SK-N-MC (cell line): Measurements from ENCODE around the gene MPPE1.
"Not testable (repeated sequence)": the region's sequence is repeated elsewhere in the genome, so short reads cannot be mapped to it uniquely, and the experiment has no call there.

Source experiments
- DNase-seq: peaks from one replicate; pipeline ENCODE4 v3.0.0-alpha.2; 2011; ENCODE audit warnings: low read depth, low spot score
- H3K27ac ChIP-seq: fragments of 200-600 bp; sonication (generic); 2 replicates; pipeline ENCODE4 v1.5.1; 2016; ENCODE audit warnings: mixed run types
- H3K36me3 ChIP-seq: fragments of 200-600 bp; sonication (generic); 2 replicates; pipeline ENCODE4 v1.6.1; 2017; ENCODE audit warnings: antibody characterized with exemption, low read length, mixed read lengths; ENCODE audit not compliant: insufficient read depth
- H3K4me3 ChIP-seq: fragments of 200-600 bp; sonication (generic); 2 replicates; pipeline ENCODE4 v1.5.1; 2016
- H3K9ac ChIP-seq: fragments of 200-600 bp; sonication (generic); 2 replicates; pipeline ENCODE4 v1.8.0; 2017; ENCODE audit warnings: mixed run types, mixed read lengths; ENCODE audit not compliant: insufficient read length
- H3K9me3 ChIP-seq: fragments of 200-600 bp; sonication (generic); 2 replicates; pipeline ENCODE4 v1.6.1; 2017; ENCODE audit warnings: low read depth, mild to moderate bottlenecking, antibody characterized with exemption, low read length, moderate library complexity, mixed read lengths
- EZH2 ChIP-seq: fragments of 200-600 bp; sonication (generic); IDR thresholded peaks from one replicate; pipeline ENCODE4 v1.6.1; 2017; ENCODE audit warnings: antibody characterized with exemption
- FOXP2 ChIP-seq: optimal IDR thresholded peaks from 2 replicates; pipeline ENCODE3; 2011; ENCODE audit warnings: mild to moderate bottlenecking, moderate library complexity; ENCODE audit not compliant: insufficient read depth; ENCODE audit errors: extremely low read length, control extremely low read depth
- POLR2AphosphoS5 ChIP-seq: IDR thresholded peaks from 2 replicates; pipeline ENCODE4 v1.6.1; 2012; ENCODE audit warnings: mild to moderate bottlenecking, low read depth, low read length, borderline replicate concordance

MPPE1 gene

DNA sequence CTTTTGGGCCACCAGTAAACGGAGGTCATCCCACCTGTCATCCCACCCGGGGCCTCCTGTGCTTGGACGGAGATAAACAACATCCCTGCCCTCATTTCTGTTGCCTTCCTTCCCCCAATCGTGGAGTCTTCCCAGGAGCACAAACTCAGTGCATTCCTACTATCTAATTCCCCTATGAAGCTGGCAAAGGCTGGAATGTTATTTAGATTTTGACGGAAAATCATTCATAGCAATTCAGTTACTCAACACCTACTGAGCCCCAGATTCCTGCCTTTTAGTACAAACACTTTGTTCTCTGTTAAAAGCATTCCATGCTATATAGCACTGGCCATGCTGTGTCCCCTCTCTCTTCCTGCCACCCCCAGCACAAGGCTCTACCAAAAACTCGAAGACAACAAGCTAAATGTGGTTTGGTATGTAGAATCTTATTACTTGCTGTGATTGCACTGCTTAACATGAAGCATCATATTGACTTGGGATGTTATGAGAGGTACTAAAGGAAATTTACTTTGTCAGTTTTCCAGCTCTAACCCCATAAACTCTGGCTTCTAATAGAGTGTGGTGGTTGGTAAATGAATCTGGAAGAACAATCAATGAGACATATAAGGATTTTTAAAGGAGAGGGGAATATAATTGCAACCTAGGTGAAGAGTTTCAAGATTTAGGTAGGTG lies 40.9 kb upstream of the MPPE1 start:
- Histone ChIP-seq H3K27ac (peak overlapping the region; percentile 46; the same call in 1 of the 2 replicates), H3K4me3 (no peak overlapping the region), H3K36me3 (no peaks in the 10 kb centered on the region), H3K9ac (no peak overlapping the region), H3K9me3 (no peaks in the 10 kb centered on the region)
- TF ChIP-seq EZH2: no peak
- TF ChIP-seq FOXP2: no peak
- TF ChIP-seq POLR2AphosphoS5: no peak
- DNase-seq: no peak

DNA sequence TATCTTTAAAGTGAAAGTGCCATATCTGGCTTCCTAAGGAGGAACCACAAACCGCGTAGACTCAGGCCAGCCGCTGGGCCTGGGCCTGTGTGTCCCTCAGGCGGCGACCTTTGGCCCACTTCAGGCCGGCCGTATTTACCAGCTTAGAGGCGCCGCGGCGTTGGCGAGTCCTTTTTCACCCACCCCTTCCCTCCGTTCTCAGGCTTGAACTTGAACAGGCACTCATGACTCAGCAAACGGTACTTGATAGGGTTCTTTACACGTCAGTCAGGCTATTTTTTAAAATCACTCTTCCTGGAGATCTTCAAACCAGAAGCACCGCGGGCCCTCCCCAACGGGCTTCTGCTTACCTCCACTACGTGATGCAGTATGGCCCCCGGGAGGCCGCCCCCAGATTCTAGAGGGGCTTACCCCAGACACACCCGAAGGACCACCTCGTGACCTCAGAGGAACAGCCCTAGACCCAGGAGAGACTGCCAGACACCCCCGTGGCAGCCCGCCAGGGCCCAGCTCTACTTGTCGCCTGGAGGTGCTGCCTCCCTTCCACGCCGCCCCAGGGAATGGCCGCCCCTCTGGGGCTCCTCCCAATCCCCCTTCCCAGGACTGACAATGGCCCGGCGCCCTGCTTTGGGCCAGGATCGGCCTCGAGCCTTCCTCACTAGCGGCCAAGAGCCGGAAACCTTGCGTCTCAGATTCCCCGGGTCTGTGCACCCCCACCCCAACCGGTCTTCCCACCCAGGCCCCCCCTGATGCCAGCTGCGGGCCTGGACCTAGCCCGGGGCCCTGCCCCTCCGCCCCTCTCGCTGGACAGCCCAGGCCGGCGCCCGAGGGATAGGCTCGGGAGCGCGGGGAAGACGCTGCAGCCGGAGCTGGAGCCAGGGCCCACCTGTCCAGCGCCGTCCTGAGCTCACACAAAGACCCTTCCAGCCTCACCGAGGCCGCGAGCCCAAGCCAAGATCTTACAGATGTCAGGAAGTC lies 39.4 kb upstream of the MPPE1 start:
- no peak overlapping the region for H3K9ac ChIP-seq
- TF ChIP-seq FOXP2: no peak
- no peak for TF ChIP-seq POLR2AphosphoS5
- no peak for TF ChIP-seq EZH2
- no peak overlapping the region for H3K27ac ChIP-seq
- no peaks in the 10 kb centered on the region for H3K9me3 ChIP-seq
- no peak overlapping the region for H3K4me3 ChIP-seq
- no peaks in the 10 kb centered on the region for H3K36me3 ChIP-seq
- no peak for DNase-seq

DNA sequence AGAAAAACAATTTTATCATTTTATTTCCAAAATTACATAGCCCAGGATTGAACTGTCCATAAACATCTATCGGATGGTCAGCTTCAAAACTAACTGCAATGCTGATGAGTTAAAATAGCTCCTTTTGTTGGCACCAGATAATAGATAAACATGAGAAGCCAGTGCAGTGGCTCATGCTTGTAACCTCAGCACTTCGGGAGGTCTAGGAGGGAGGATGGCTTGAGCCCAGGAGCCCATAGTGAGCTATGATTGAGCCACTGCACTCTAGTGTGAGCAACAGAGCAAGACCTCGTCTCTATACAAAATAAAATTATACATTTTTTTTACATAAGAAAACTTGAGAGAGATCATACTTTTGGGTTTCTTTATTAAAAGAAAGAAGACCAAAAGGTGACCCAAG lies 38.6 kb upstream of the MPPE1 start:
- Histone ChIP-seq H3K9me3 (no peaks in the 10 kb centered on the region), H3K9ac (no peak overlapping the region), H3K36me3 (no peaks in the 10 kb centered on the region), H3K27ac (no peak overlapping the region), H3K4me3 (no peak overlapping the region)
- no peak for DNase-seq
- TF ChIP-seq EZH2 (no peak), FOXP2 (no peak), POLR2AphosphoS5 (no peak)

DNA sequence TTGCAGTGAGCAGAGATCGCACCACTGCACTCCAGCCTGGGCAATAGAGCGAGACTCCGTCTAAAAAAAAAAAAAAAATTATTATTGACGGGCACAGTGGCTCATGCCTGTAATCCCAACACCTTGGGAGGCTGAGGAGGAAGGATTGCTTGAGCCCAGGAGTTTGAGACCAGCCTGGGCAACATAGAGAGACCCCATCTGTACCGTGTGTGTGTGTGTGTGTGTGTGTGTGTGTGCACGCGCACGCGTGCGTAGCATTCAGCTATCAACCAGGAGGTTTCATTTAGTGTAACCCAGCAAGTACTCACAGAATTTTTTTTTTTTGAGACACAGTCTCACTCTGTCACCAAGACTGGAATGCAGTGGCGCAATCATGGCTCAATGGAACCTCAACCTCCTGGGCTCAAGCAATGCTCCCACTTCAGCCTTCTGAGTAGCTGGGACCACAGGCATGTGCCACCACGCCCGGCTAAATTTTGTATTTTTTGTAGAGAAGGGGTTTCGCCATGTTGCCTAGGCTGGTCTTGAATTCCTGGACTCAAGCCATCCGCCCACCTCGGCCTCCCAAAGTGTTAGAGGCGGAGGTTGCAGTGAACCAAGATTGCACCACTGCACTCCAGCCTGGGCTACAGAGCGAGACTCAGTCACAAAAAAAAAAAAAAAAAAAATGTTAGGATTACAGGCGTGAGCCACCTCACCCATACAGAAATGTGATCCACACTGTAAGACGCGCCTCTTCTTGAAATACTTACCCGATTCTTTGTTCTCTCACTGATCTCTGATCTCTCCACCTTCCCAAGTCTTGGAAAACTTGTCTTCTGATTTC lies 37.9 kb upstream of the MPPE1 start:
- not testable (repeated sequence) for H3K9ac ChIP-seq, H3K4me3 ChIP-seq, H3K36me3 ChIP-seq, DNase-seq, H3K9me3 ChIP-seq, H3K27ac ChIP-seq

DNA sequence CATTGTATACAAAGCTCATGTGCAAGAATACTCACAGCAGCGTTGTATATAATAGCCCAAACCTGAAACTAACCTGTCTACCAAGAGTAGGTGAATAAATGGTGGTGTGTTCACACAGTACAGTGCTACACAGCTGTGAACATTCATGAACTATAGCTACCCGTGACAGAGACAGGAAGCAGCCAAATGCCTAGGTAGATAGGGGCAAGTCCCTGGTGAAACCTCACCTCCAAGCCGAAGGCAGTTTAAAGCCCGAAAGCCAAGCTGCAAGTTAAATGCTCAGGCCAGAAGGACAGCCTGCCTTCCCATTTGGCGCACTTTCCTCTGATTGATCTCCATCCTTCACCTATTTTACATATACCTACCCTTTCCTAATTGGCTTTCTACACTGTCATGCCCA lies 36.7 kb upstream of the MPPE1 start:
- no peaks in the 10 kb centered on the region for H3K36me3 ChIP-seq
- H3K9ac ChIP-seq: no peak overlapping the region
- H3K27ac ChIP-seq: no peak overlapping the region
- H3K4me3 ChIP-seq: no peak overlapping the region
- DNase-seq: no peak
- H3K9me3 ChIP-seq: no peaks in the 10 kb centered on the region
- TF ChIP-seq FOXP2: no peak
- no peak for TF ChIP-seq EZH2
- TF ChIP-seq POLR2AphosphoS5: no peak

- TF ChIP-seq FOXP2: no peak
- TF ChIP-seq POLR2AphosphoS5: no peak
- TF ChIP-seq EZH2: no peak
- Histone ChIP-seq H3K9ac (no peak overlapping the region), H3K36me3 (no peaks in the 10 kb centered on the region), H3K27ac (no peak overlapping the region), H3K4me3 (no peak overlapping the region), H3K9me3 (no peaks in the 10 kb centered on the region)
- DNase-seq: no peak
Measured at GRCh38 chr18:11944252-11944651, 36.1 kb upstream of the MPPE1 start.

DNA sequence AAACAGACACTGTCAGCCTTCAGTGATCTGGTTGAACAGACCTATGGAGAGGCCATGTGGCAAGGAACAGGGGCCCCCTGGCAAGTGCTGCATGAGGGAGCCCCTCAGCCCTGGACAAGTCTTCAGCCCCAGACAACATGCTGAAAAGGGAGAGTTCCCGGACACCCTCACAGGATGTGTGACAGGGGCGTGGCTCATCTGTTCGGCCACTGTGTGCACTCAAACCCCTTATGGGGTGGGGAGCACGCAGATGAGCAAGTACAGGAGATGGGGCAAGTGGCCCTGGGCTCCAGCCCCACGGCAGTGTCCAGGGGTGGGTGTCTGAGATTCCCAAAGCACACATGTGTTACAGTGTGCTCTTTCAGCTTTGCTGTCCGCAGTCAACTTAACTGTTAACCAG lies 35.4 kb upstream of the MPPE1 start:
- Histone ChIP-seq H3K4me3 (no peak overlapping the region), H3K36me3 (no peaks in the 10 kb centered on the region), H3K9me3 (no peaks in the 10 kb centered on the region), H3K27ac (no peak overlapping the region), H3K9ac (no peak overlapping the region)
- no peak for DNase-seq
- TF ChIP-seq EZH2: no peak
- no peak for TF ChIP-seq POLR2AphosphoS5
- no peak for TF ChIP-seq FOXP2

GRCh38 chr18:11940956-11941355 lies 32.8 kb upstream of the MPPE1 start:
- no peak overlapping the region for H3K27ac ChIP-seq
- TF ChIP-seq EZH2: no peak
- no peak for TF ChIP-seq POLR2AphosphoS5
- no peak for TF ChIP-seq FOXP2
- H3K4me3 ChIP-seq: no peak overlapping the region
- no peaks in the 10 kb centered on the region for H3K36me3 ChIP-seq
- no peaks in the 10 kb centered on the region for H3K9me3 ChIP-seq
- H3K9ac ChIP-seq: no peak overlapping the region
- no peak for DNase-seq
